MM.1S (cell line): Measurements from ENCODE around the gene C3orf70.

Source experiments
- CTCF ChIP-seq: fragments of 300-600 bp; sonication (generic); IDR thresholded peaks from 2 replicates; pipeline ENCODE4 v1.5.1; 2016; ENCODE audit warnings: antibody characterized with exemption, low read length, mixed read lengths
- EZH2phosphoT487 ChIP-seq: fragments of 300-600 bp; sonication (generic); IDR thresholded peaks from 2 replicates; pipeline ENCODE4 v1.6.1; 2018; ENCODE audit warnings: antibody characterized with exemption, low read length

- no peak for TF ChIP-seq CTCF
- no peak for TF ChIP-seq EZH2phosphoT487
These were observed 106.7 kb downstream of the C3orf70 start for GRCh38 chr3:185046164-185046515.
